ENCODE results near the gene CYP46A1. TPM values are rescaled to one million over a fixed set of nuclear protein-coding genes. Genes with fewer than 3 reads are reported as not detected.

CYP46A1 gene
- total RNA-seq, 2 donors from 2014 or later = 0.11 TPM; not detected in 1

- Mint-ChIP-seq H3K4me3 (no peak overlapping the region), H3K4me1 (ENCODE audit: low read depth in 2 of 2) (peaks cover 0 to 2% of the 10 kb centered on the region in 2 donors), H3K27me3 (peaks cover 15 to 19% of the 10 kb centered on the region in 2 donors), H3K36me3 (no peaks in the 10 kb centered on the region), H3K9me3 (no peaks in the 10 kb centered on the region), H3K27ac (no peak overlapping the region)
- DNase-seq (ENCODE audit: low spot score) (no peak), ATAC-seq (no peak)
Observed at GRCh38 chr14:99744199-99744872, 60.2 kb downstream of the CYP46A1 start.

- Mint-ChIP-seq H3K4me1 (ENCODE audit: low read depth in 2 of 2) (peaks cover 0 to 2% of the 10 kb centered on the region in 2 donors), H3K36me3 (no peaks in the 10 kb centered on the region), H3K9me3 (no peaks in the 10 kb centered on the region), H3K27ac (no peak overlapping the region), H3K27me3 (peaks cover 15% of the 10 kb centered on the region in 2 donors), H3K4me3 (no peak overlapping the region)
- ATAC-seq = no peak
- no peak for DNase-seq (ENCODE audit: low spot score)
Observed at GRCh38 chr14:99744873-99745224, 60.8 kb downstream of the CYP46A1 start.

- ATAC-seq (no peak), DNase-seq (ENCODE audit: low spot score) (no peak)
- H3K36me3 Mint-ChIP-seq = no peaks in the 10 kb centered on the region
- peaks cover 0 to 2% of the 10 kb centered on the region in 2 donors for H3K4me1 Mint-ChIP-seq (ENCODE audit: low read depth in 2 of 2)
- no peak overlapping the region for H3K27ac Mint-ChIP-seq
- no peaks in the 10 kb centered on the region for H3K9me3 Mint-ChIP-seq
- H3K4me3 Mint-ChIP-seq = no peak overlapping the region
- peaks cover 13 to 15% of the 10 kb centered on the region in 2 donors for H3K27me3 Mint-ChIP-seq
Observed at GRCh38 chr14:99745307-99745951, 61.3 kb downstream of the CYP46A1 start.

- no peak for ATAC-seq
- H3K36me3 Mint-ChIP-seq = no peaks in the 10 kb centered on the region
- peaks cover 21 to 27% of the 10 kb centered on the region in 2 donors for H3K27me3 Mint-ChIP-seq
- H3K9me3 Mint-ChIP-seq = no peaks in the 10 kb centered on the region
- H3K4me1 Mint-ChIP-seq (ENCODE audit: low read depth in 2 of 2) = peaks cover 2 to 6% of the 10 kb centered on the region in 2 donors
- no peak overlapping the region for H3K4me3 Mint-ChIP-seq
- H3K27ac Mint-ChIP-seq = no peak overlapping the region
- DNase-seq (ENCODE audit: low spot score) = no peak
Observed at GRCh38 chr14:99747167-99747566, 63.1 kb downstream of the CYP46A1 start.

GRCh38 chr14:99747582-99748330 lies 63.7 kb downstream of the CYP46A1 start:
- Mint-ChIP-seq H3K4me1 (ENCODE audit: low read depth in 2 of 2) (peaks cover 2 to 6% of the 10 kb centered on the region in 2 donors), H3K27me3 (peaks cover 23 to 27% of the 10 kb centered on the region in 2 donors), H3K27ac (no peak overlapping the region), H3K9me3 (no peaks in the 10 kb centered on the region), H3K36me3 (no peaks in the 10 kb centered on the region), H3K4me3 (no peak overlapping the region)
- DNase-seq (ENCODE audit: low spot score) = no peak
- ATAC-seq = no peak

- DNase-seq (ENCODE audit: low spot score) = no peak
- Mint-ChIP-seq H3K36me3 (no peaks in the 10 kb centered on the region), H3K4me3 (no peak overlapping the region), H3K4me1 (ENCODE audit: low read depth in 2 of 2) (peaks cover 5 to 6% of the 10 kb centered on the region in 2 donors), H3K27me3 (peaks cover 26 to 32% of the 10 kb centered on the region in 2 donors), H3K27ac (no peak overlapping the region), H3K9me3 (no peaks in the 10 kb centered on the region)
- no peak for ATAC-seq
Observed at GRCh38 chr14:99748529-99748928, 64.4 kb downstream of the CYP46A1 start.

- Mint-ChIP-seq H3K36me3 (no peaks in the 10 kb centered on the region), H3K4me3 (no peak overlapping the region), H3K27me3 (peaks cover 27 to 32% of the 10 kb centered on the region in 2 donors), H3K27ac (no peak overlapping the region), H3K9me3 (no peaks in the 10 kb centered on the region), H3K4me1 (ENCODE audit: low read depth in 2 of 2) (peaks cover 6 to 7% of the 10 kb centered on the region in 2 donors)
- ATAC-seq (no peak), DNase-seq (ENCODE audit: low spot score) (no peak)
Observed at GRCh38 chr14:99749142-99749541, 65.0 kb downstream of the CYP46A1 start.

- Mint-ChIP-seq H3K4me3 (no peak overlapping the region), H3K36me3 (no peaks in the 10 kb centered on the region), H3K9me3 (no peaks in the 10 kb centered on the region), H3K27ac (no peak overlapping the region), H3K4me1 (ENCODE audit: low read depth in 2 of 2) (peaks cover 6 to 7% of the 10 kb centered on the region in 2 donors), H3K27me3 (peaks cover 29 to 30% of the 10 kb centered on the region in 2 donors)
- ATAC-seq (no peak), DNase-seq (ENCODE audit: low spot score) (no peak)
Observed at GRCh38 chr14:99749763-99750715, 65.9 kb downstream of the CYP46A1 start.

GRCh38 chr14:99750746-99751450 lies 66.8 kb downstream of the CYP46A1 start:
- DNase-seq (ENCODE audit: low spot score) = no peak

GRCh38 chr14:99751539-99752485 lies 67.7 kb downstream of the CYP46A1 start:
- Mint-ChIP-seq H3K4me1 (ENCODE audit: low read depth in 2 of 2) (peaks cover 5 to 6% of the 10 kb centered on the region in 2 donors), H3K27ac (no peak overlapping the region), H3K4me3 (no peak overlapping the region), H3K36me3 (no peaks in the 10 kb centered on the region), H3K27me3 (peaks cover 21 to 26% of the 10 kb centered on the region in 2 donors), H3K9me3 (no peaks in the 10 kb centered on the region)
- ATAC-seq (no peak), DNase-seq (ENCODE audit: low spot score) (no peak)

More at GRCh38 chr14:99750746-99751450, 66.8 kb downstream of the CYP46A1 start:
- Mint-ChIP-seq H3K27me3 (peaks cover 25 to 28% of the 10 kb centered on the region in 2 donors), H3K36me3 (no peaks in the 10 kb centered on the region), H3K4me1 (ENCODE audit: low read depth in 2 of 2) (peaks cover 6% of the 10 kb centered on the region in 2 donors), H3K27ac (no peak overlapping the region), H3K9me3 (no peaks in the 10 kb centered on the region), H3K4me3 (no peak overlapping the region)
- no peak for ATAC-seq

GRCh38 chr14:99752486-99753121 lies 68.5 kb downstream of the CYP46A1 start:
- Mint-ChIP-seq H3K9me3 (no peaks in the 10 kb centered on the region), H3K36me3 (no peaks in the 10 kb centered on the region), H3K27ac (no peak overlapping the region), H3K4me3 (no peak overlapping the region), H3K27me3 (peaks cover 21 to 26% of the 10 kb centered on the region in 2 donors), H3K4me1 (ENCODE audit: low read depth in 2 of 2) (peaks cover 5 to 6% of the 10 kb centered on the region in 2 donors)
- ATAC-seq (no peak), DNase-seq (ENCODE audit: low spot score) (no peak)

Measured in natural killer cell treated with Interleukin-12 subunit alpha and Interleukin-12 subunit beta and Interleukin-15 and Interleukin-18, amount 100 ng/mL, for 72 hours (primary cell).